GM19372 (cell line): ENCODE measurements around the gene FOXL1.

ENCODE experiments used
- ATAC-seq: cut with Tn5 transposase; IDR thresholded peaks from one replicate; pipeline ENCODE4 v1.9.1; 2021; ENCODE audit warnings: mild to moderate bottlenecking, low read depth, moderate library complexity; ENCODE audit not compliant: unreplicated experiment

The FOXL1 gene

GRCh38 chr16:86567701-86568581, 10.4 kb upstream of the FOXL1 start:
- no peak for ATAC-seq

GRCh38 chr16:86568677-86569623, 9.4 kb upstream of the FOXL1 start:
- no peak for ATAC-seq

GRCh38 chr16:86569701-86570447, 8.5 kb upstream of the FOXL1 start:
- ATAC-seq: no peak

- no peak for ATAC-seq
These were observed 7.5 kb upstream of the FOXL1 start for GRCh38 chr16:86570558-86571529.

- ATAC-seq: no peak
These were observed 6.8 kb upstream of the FOXL1 start for GRCh38 chr16:86571530-86571915.

- no peak for ATAC-seq
These were observed 6.3 kb upstream of the FOXL1 start for GRCh38 chr16:86572041-86572521.

- ATAC-seq: no peak
These were observed 5.7 kb upstream of the FOXL1 start for GRCh38 chr16:86572606-86573005.

- no peak for ATAC-seq
These were observed 5.1 kb upstream of the FOXL1 start for GRCh38 chr16:86573215-86573614.

GRCh38 chr16:86573646-86574508, 4.5 kb upstream of the FOXL1 start:
- ATAC-seq: no peak

- ATAC-seq: no peak
These were observed 3.7 kb upstream of the FOXL1 start for GRCh38 chr16:86574646-86575045.

- ATAC-seq: no peak
These were observed 3.2 kb upstream of the FOXL1 start for GRCh38 chr16:86575095-86575685.

GRCh38 chr16:86575754-86576557, 2.4 kb upstream of the FOXL1 start:
- ATAC-seq: no peak

- ATAC-seq: no peak
These were observed 1.6 kb upstream of the FOXL1 start for GRCh38 chr16:86576591-86577313.

- no peak for ATAC-seq
These were observed 906 bp upstream of the FOXL1 start for GRCh38 chr16:86577314-86577971.

- ATAC-seq: no peak
These were observed 390 bp downstream of the FOXL1 start for GRCh38 chr16:86578611-86579267.
